NT2/D1 (cell line): ENCODE results near the gene GALK2.

Experiments used
- DNase-seq: peaks from one replicate; pipeline ENCODE4 v3.0.0-alpha.2; 2011; ENCODE audit warnings: low read depth, low spot score
- H3K27me3 ChIP-seq: 2 replicates; pipeline ENCODE4 v1.6.0; 2011; ENCODE audit warnings: mild to moderate bottlenecking; ENCODE audit not compliant: insufficient read length, insufficient read depth
- H3K36me3 ChIP-seq: 2 replicates; pipeline ENCODE4 v1.6.1; 2011; ENCODE audit warnings: mild to moderate bottlenecking, low read length, mixed read lengths; ENCODE audit not compliant: insufficient read depth, insufficient read length
- H3K4me1 ChIP-seq: 2 replicates; pipeline ENCODE4 v1.5.1; 2011; ENCODE audit not compliant: insufficient read depth, insufficient read length
- H3K4me3 ChIP-seq: 2 replicates; pipeline ENCODE4 v1.5.1; 2011; ENCODE audit warnings: low read depth; ENCODE audit not compliant: insufficient read length
- H3K9ac ChIP-seq: 2 replicates; pipeline ENCODE4 v1.6.0; 2011; ENCODE audit warnings: low read depth; ENCODE audit not compliant: insufficient read length
- H3K9me3 ChIP-seq: 2 replicates; pipeline ENCODE4 v1.5.1; 2011; ENCODE audit warnings: mild to moderate bottlenecking, low read length; ENCODE audit not compliant: insufficient read depth
- SUZ12 ChIP-seq: IDR thresholded peaks from 2 replicates; pipeline ENCODE4 v1.6.1; 2011; ENCODE audit not compliant: insufficient read length, insufficient read depth; ENCODE audit errors: extremely low read depth
- YY1 ChIP-seq: IDR thresholded peaks from 2 replicates; pipeline ENCODE4 v1.6.1; 2011; ENCODE audit not compliant: insufficient read length, insufficient read depth
- ZNF274 ChIP-seq: IDR thresholded peaks from 2 replicates; pipeline ENCODE4 v1.6.1; 2011; ENCODE audit warnings: mild to moderate bottlenecking, low read depth, low read length

Gene GALK2

DNA sequence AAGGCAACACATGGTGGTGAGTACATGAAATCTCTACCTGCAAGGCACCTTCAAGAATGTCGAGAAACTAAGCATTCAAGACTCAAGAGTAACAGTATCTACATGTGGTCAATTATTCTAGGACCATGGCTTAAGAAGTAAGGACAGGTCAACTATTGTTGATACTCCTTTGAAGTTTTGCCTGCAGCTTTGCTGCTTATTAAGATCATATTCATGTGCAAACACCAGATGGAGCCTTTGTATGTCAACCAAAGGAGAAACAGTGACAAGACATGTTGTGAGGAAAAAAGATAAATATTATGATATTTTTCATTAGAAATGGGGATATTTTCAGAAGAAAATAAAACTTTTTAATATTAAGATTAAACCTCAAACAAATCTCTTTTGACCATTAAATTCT lies 200.7 kb downstream of the GALK2 start:
- H3K4me3 ChIP-seq: no peak overlapping the region
- no peak overlapping the region for H3K9ac ChIP-seq

DNA sequence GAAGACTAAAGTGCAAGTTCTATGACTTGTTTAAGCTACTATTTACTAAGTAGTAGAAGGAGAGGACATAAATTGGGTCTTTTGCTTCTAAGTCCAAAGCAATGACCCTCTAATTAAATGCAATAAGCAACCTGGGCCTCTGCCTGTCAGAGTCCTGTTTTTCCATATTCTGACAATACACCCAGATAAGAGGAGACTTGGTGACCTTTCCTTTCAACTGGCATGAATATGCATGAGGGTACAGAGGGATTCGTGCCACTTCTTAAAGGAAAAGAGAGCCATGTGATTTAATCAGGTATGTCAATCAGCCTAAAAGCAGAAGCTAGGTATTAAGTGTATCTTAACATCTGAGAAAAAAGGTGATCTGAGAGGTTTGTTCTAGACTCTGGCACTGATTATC lies 202.3 kb downstream of the GALK2 start:
- H3K9ac ChIP-seq: no peak overlapping the region
- H3K27me3 ChIP-seq: no peaks in the 10 kb centered on the region

More for the DNA sequence above, 200.7 kb downstream of the GALK2 start:
- Histone ChIP-seq H3K4me1 (no peaks in the 10 kb centered on the region), H3K36me3 (no peaks in the 10 kb centered on the region), H3K9me3 (no peaks in the 10 kb centered on the region), H3K27me3 (no peaks in the 10 kb centered on the region)
- DNase-seq: no peak
- TF ChIP-seq SUZ12 (no peak), YY1 (no peak)

DNA sequence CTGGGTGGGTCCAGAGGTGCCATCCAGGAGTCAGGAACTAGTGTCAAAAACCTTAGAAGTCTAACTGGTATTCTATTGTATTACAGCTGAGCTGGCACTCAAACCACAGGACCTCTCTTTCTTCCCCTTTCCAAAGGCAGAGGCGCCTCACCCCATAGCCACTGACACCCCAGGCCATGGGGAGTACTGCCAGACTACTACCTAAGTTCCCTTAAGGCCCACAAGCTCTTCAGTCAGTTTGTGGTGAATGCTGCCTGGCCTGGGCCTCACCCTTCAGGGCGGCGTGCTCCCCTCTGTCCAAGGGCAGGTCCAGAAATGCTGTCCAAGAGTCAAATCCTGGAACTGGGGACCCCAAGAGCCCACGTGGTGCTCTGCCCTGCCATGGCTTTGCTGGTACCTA lies 209.9 kb downstream of the GALK2 start:
- H3K36me3 ChIP-seq: no peaks in the 10 kb centered on the region
- no peaks in the 10 kb centered on the region for H3K4me1 ChIP-seq
- no peak overlapping the region for H3K9ac ChIP-seq
- no peaks in the 10 kb centered on the region for H3K9me3 ChIP-seq
- no peak for DNase-seq
- no peak for TF ChIP-seq SUZ12
- TF ChIP-seq YY1: no peak
- TF ChIP-seq ZNF274: no peak
- H3K27me3 ChIP-seq: no peaks in the 10 kb centered on the region
- H3K4me3 ChIP-seq: no peak overlapping the region

More for the DNA sequence above, 202.3 kb downstream of the GALK2 start:
- Histone ChIP-seq H3K9me3 (no peaks in the 10 kb centered on the region), H3K4me3 (no peak overlapping the region), H3K36me3 (no peaks in the 10 kb centered on the region), H3K4me1 (no peaks in the 10 kb centered on the region)
- DNase-seq: no peak
- no peak for TF ChIP-seq SUZ12
- TF ChIP-seq YY1: no peak
- TF ChIP-seq ZNF274: no peak

DNA sequence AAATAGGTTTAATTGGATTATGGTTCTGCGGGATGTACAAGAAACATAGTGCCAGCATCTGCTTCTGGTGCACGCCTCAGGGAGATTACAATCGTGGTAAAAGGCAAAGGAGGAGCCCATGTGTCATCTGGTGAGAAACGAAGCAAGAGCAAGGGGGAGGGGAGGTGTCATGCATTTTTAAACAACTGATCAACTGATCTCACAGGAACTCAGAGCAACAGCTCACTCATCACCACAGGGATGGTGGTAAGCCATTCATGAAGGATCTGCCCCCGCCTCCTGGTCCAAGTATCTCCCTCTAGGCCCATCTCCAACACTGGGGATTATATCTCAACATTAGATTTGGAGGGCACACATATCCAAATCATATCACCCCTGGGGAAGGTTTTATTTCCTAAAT lies 210.9 kb downstream of the GALK2 start:
- H3K9me3 ChIP-seq: no peaks in the 10 kb centered on the region
- H3K27me3 ChIP-seq: no peaks in the 10 kb centered on the region
- no peak overlapping the region for H3K9ac ChIP-seq
- no peak overlapping the region for H3K4me3 ChIP-seq
- no peaks in the 10 kb centered on the region for H3K36me3 ChIP-seq
- peak; percentile 15 for DNase-seq
- H3K4me1 ChIP-seq: no peaks in the 10 kb centered on the region
- TF ChIP-seq YY1 (no peak), ZNF274 (no peak), SUZ12 (no peak)
